H9 (cell line): ENCODE measurements around the gene CADPS. TPM values are rescaled to one million over a fixed set of nuclear protein-coding genes. Genes with fewer than 3 reads are reported as not detected.

ENCODE experiments used
- DNase-seq: peaks from one replicate; pipeline ENCODE4 v3.0.0-alpha.2; 2017
- H2AFZ ChIP-seq: one replicate; pipeline ENCODE4 v1.6.1; 2013; ENCODE audit warnings: mild to moderate bottlenecking, low read length, control low read depth, moderate library complexity
- H2AK5ac ChIP-seq: 2 replicates; pipeline ENCODE4 v1.6.1; 2013; ENCODE audit warnings: low read length, control low read depth, mixed read lengths; ENCODE audit not compliant: insufficient read length
- H2BK120ac ChIP-seq: one replicate; pipeline ENCODE4 v1.6.1; 2013; ENCODE audit warnings: low read depth, mild to moderate bottlenecking, low read length, control low read depth, inconsistent platforms; ENCODE audit not compliant: poor library complexity, severe bottlenecking
- H2BK12ac ChIP-seq: 2 replicates; pipeline ENCODE4 v1.6.1; 2013; ENCODE audit warnings: low read length, control low read depth, mixed read lengths, low read depth; ENCODE audit not compliant: insufficient read length
- H2BK15ac ChIP-seq: 2 replicates; pipeline ENCODE4 v1.6.1; 2013; ENCODE audit warnings: low read depth, low read length, control low read depth
- H2BK20ac ChIP-seq: one replicate; pipeline ENCODE4 v1.6.1; 2013; ENCODE audit warnings: low read depth, mild to moderate bottlenecking, low read length, control low read depth, inconsistent platforms; ENCODE audit not compliant: poor library complexity, severe bottlenecking
- H2BK5ac ChIP-seq: 2 replicates; pipeline ENCODE4 v1.6.1; 2013; ENCODE audit warnings: low read length, control low read depth, mixed read lengths; ENCODE audit not compliant: insufficient read length
- H3K14ac ChIP-seq: 2 replicates; pipeline ENCODE4 v1.6.1; 2013; ENCODE audit warnings: low read length, control low read depth; ENCODE audit not compliant: insufficient read depth
- H3K18ac ChIP-seq: 2 replicates; pipeline ENCODE4 v1.6.1; 2013; ENCODE audit warnings: low read depth, mild to moderate bottlenecking, mixed read lengths, low read length, control low read depth; ENCODE audit not compliant: insufficient read length
- H3K23ac ChIP-seq: 2 replicates; pipeline ENCODE4 v1.6.1; 2013; ENCODE audit warnings: low read length, control low read depth, mixed read lengths, low read depth; ENCODE audit not compliant: insufficient read length
- H3K23me2 ChIP-seq: 2 replicates; pipeline ENCODE4 v1.6.1; 2013; ENCODE audit warnings: low read depth, mild to moderate bottlenecking, mixed read lengths, low read length, control low read depth; ENCODE audit not compliant: insufficient read length, poor library complexity, severe bottlenecking
- H3K27ac ChIP-seq: 2 replicates; pipeline ENCODE4 v1.5.1; 2013; ENCODE audit warnings: low read length, control low read depth, mixed read lengths, low read depth; ENCODE audit not compliant: insufficient read length
- H3K27me3 ChIP-seq: 2 replicates; pipeline ENCODE4 v1.6.1; 2013; ENCODE audit warnings: low read length, control low read depth, inconsistent platforms; ENCODE audit not compliant: insufficient read depth
- H3K4ac ChIP-seq: 2 replicates; pipeline ENCODE4 v1.6.1; 2013; ENCODE audit warnings: low read depth, mild to moderate bottlenecking, control low read depth, inconsistent platforms, low read length, moderate library complexity
- H3K4me1 ChIP-seq: 2 replicates; pipeline ENCODE4 v1.6.1; 2013; ENCODE audit warnings: low read length, control low read depth, inconsistent platforms; ENCODE audit not compliant: insufficient read depth
- H3K4me2 ChIP-seq: 2 replicates; pipeline ENCODE4 v1.6.1; 2013; ENCODE audit warnings: low read length, control low read depth, mixed read lengths; ENCODE audit not compliant: insufficient read length, insufficient read depth
- H3K56ac ChIP-seq: 2 replicates; pipeline ENCODE4 v1.6.1; 2013; ENCODE audit warnings: low read depth, mild to moderate bottlenecking, mixed read lengths, low read length, control low read depth; ENCODE audit not compliant: insufficient read length
- H3K79me1 ChIP-seq: 2 replicates; pipeline ENCODE4 v1.6.1; 2013; ENCODE audit warnings: low read depth, mild to moderate bottlenecking, moderate library complexity, low read length, control low read depth, inconsistent platforms; ENCODE audit not compliant: insufficient read depth, poor library complexity, severe bottlenecking
- H3K79me2 ChIP-seq: 2 replicates; pipeline ENCODE4 v1.6.1; 2013; ENCODE audit warnings: low read length, control low read depth, inconsistent platforms; ENCODE audit not compliant: insufficient read depth
- H3K9ac ChIP-seq: 2 replicates; pipeline ENCODE4 v1.6.1; 2013; ENCODE audit warnings: low read length, control low read depth, mixed read lengths; ENCODE audit not compliant: insufficient read length; ENCODE audit errors: extremely low read depth
- H3K9me3 ChIP-seq: one replicate; pipeline ENCODE4 v1.6.1; 2013; ENCODE audit warnings: low read depth, low read length, inconsistent platforms; ENCODE audit not compliant: control insufficient read depth
- H3T11ph ChIP-seq: one replicate; pipeline ENCODE4 v1.6.1; 2013; ENCODE audit warnings: mild to moderate bottlenecking, low read length, control low read depth, inconsistent platforms
- H4K20me1 ChIP-seq: one replicate; pipeline ENCODE4 v1.6.1; 2013; ENCODE audit not compliant: control insufficient read depth, insufficient read length, insufficient read depth
- H4K5ac ChIP-seq: 2 replicates; pipeline ENCODE4 v1.6.1; 2013; ENCODE audit warnings: low read depth, mild to moderate bottlenecking, mixed read lengths, low read length, control low read depth; ENCODE audit not compliant: insufficient read length
- H4K8ac ChIP-seq: replicated peaks from 2 replicates; pipeline ENCODE4 v1.6.1; 2013; ENCODE audit warnings: low read length, control low read depth, mixed read lengths, low read depth; ENCODE audit not compliant: insufficient read length
- H4K91ac ChIP-seq: 2 replicates; pipeline ENCODE4 v1.6.1; 2013; ENCODE audit warnings: low read depth, mild to moderate bottlenecking, moderate library complexity, mixed read lengths, low read length, control low read depth; ENCODE audit not compliant: insufficient read length
- H3K27ac Mint-ChIP-seq, 3 experiments: 2 replicates in 2 of 3; 3 replicates in 1 of 3; pipeline ENCODE4 v1.8.0; 2020 to 2021; ENCODE audit warnings: mixed read lengths in 3 of 3, mild to moderate bottlenecking in 1 of 3, moderate library complexity in 1 of 3
- H3K27me3 Mint-ChIP-seq: 2 replicates; pipeline ENCODE4 v1.8.0; 2021; ENCODE audit warnings: low read depth, mild to moderate bottlenecking, moderate library complexity, mixed read lengths
- H3K36me3 Mint-ChIP-seq, 3 experiments: 2 replicates in 2 of 3; 3 replicates in 1 of 3; pipeline ENCODE4 v1.8.0; 2020 to 2021; ENCODE audit warnings: low read depth in 3 of 3, mixed read lengths in 3 of 3; ENCODE audit not compliant: insufficient read depth in 1 of 3
- H3K4me1 Mint-ChIP-seq, 2 experiments: 2 replicates each; pipeline ENCODE4 v1.8.0; 2020; ENCODE audit warnings: mixed read lengths in 2 of 2
- H3K4me3 Mint-ChIP-seq, 2 experiments: 2 replicates in 1 of 2; 3 replicates in 1 of 2; pipeline ENCODE4 v1.8.0; 2020 to 2021; ENCODE audit warnings: mild to moderate bottlenecking in 2 of 2, mixed read lengths in 2 of 2, moderate library complexity in 1 of 2
- H3K9me3 Mint-ChIP-seq, 2 experiments: 2 replicates in 1 of 2; 3 replicates in 1 of 2; pipeline ENCODE4 v1.8.0; 2020; ENCODE audit warnings: mild to moderate bottlenecking in 2 of 2, mixed read lengths in 2 of 2, moderate library complexity in 1 of 2
- WGBS: extraction: QIAGEN DNeasy Blood & Tissue Kit; methylation state at CpG from one replicate; pipeline ENCODE4 v1.1.7; 2013; ENCODE audit warnings: missing lambda C conversion rate, low lambda C conversion rate, mixed read lengths; ENCODE audit not compliant: insufficient read length; ENCODE audit errors: extremely low coverage; 5-methylcytosine and 5-hydroxymethylcytosine counted together
- total RNA-seq: library from RNA; stranded (reverse); gene quantifications from 2 replicates; pipeline ENCODE4 v1.2.1, GENCODE V29; 2021
- TF ChIP-seq, protein P1 (sequence below): fragments of 200-600 bp; sonication (generic); conservative IDR thresholded peaks from 3 replicates; pipeline ENCODE4 v1.8.0; 2021; ENCODE audit warnings: antibody characterized with exemption, mild to moderate bottlenecking

CADPS gene
- total RNA-seq, 1 experiment from 2014 or later, result 6.6 TPM

DNA sequence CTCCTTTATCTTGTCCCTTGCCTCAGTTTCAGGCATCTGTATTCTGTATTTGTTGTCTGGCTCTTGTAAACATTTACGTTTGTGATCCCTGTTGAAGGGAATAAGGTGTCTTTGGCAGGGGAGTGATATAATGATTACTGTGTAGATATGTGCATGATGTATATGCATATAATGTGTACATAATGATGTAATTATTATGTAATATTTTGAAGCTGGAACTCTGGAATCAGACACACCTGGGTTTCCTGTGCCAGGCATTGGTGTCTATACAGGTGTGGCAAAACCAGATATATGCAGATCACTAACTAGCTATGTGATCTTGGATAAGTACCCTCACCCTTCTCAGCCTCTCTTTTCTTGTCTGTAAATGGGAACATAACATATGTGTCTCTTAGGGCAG is 260.7 kb downstream of the CADPS start:
- no peak overlapping the region for H4K5ac ChIP-seq
- H4K8ac ChIP-seq, result no peak overlapping the region
- no peak overlapping the region for H3K23ac ChIP-seq
- Mint-ChIP-seq H3K4me1 (peaks cover 7% of the 10 kb centered on the region in 2 experiments), H3K36me3 (no peaks in the 10 kb centered on the region), H3K27ac (no peak overlapping the region), H3K9me3 (no peaks in the 10 kb centered on the region; a peak in 1 of 5 replicates), H3K4me3 (no peak overlapping the region), H3K27me3 (no peaks in the 10 kb centered on the region)
- H3K79me1 ChIP-seq, result no peaks in the 10 kb centered on the region
- H3K27me3 ChIP-seq, result no peaks in the 10 kb centered on the region
- H3K23me2 ChIP-seq, result no peaks in the 10 kb centered on the region
- no peak overlapping the region for H3K18ac ChIP-seq
- TF ChIP-seq, protein P1, sequence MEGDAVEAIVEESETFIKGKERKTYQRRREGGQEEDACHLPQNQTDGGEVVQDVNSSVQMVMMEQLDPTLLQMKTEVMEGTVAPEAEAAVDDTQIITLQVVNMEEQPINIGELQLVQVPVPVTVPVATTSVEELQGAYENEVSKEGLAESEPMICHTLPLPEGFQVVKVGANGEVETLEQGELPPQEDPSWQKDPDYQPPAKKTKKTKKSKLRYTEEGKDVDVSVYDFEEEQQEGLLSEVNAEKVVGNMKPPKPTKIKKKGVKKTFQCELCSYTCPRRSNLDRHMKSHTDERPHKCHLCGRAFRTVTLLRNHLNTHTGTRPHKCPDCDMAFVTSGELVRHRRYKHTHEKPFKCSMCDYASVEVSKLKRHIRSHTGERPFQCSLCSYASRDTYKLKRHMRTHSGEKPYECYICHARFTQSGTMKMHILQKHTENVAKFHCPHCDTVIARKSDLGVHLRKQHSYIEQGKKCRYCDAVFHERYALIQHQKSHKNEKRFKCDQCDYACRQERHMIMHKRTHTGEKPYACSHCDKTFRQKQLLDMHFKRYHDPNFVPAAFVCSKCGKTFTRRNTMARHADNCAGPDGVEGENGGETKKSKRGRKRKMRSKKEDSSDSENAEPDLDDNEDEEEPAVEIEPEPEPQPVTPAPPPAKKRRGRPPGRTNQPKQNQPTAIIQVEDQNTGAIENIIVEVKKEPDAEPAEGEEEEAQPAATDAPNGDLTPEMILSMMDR, result no peak
- H3K79me2 ChIP-seq, result no peaks in the 10 kb centered on the region
- no peak overlapping the region for H3K56ac ChIP-seq
- no peaks in the 10 kb centered on the region for H3K9me3 ChIP-seq
- WGBS, result no CpG with 5 or more reads among the region's 1 CpG
- no peak overlapping the region for H2AK5ac ChIP-seq
- DNase-seq, result no peak
- H3T11ph ChIP-seq, result no peak overlapping the region
- no peak overlapping the region for H2BK12ac ChIP-seq
- no peak overlapping the region for H2BK15ac ChIP-seq
- H4K91ac ChIP-seq, result no peak overlapping the region
- no peak overlapping the region for H3K9ac ChIP-seq
- no peaks in the 10 kb centered on the region for H3K4me1 ChIP-seq
- no peak overlapping the region for H2AFZ ChIP-seq
- no peak overlapping the region for H3K4me2 ChIP-seq
- H2BK20ac ChIP-seq, result no peak overlapping the region
- no peak overlapping the region for H3K27ac ChIP-seq
- no peaks in the 10 kb centered on the region for H4K20me1 ChIP-seq
- no peak overlapping the region for H2BK5ac ChIP-seq
- H3K14ac ChIP-seq, result no peak overlapping the region
- no peak overlapping the region for H2BK120ac ChIP-seq
- H3K4ac ChIP-seq, result no peak overlapping the region
